HepG2 (cell line): Measurements from ENCODE around the gene CYP27A1. TPM values are rescaled to one million over a fixed set of nuclear protein-coding genes. Genes with fewer than 3 reads are reported as not detected.

Experiments used
- ATF3 ChIP-seq: sonication (generic); formaldehyde crosslinking; IDR thresholded peaks from 2 replicates; pipeline ENCODE4 v1.4.0; 2020; ENCODE audit warnings: missing genetic modification reagents
- FOXP1 ChIP-seq, 2 experiments: fragments of 450-650 bp in 1 of 2; IDR thresholded peaks; 2 replicates each; pipeline ENCODE4 v1.6.1; 2017 to 2018; ENCODE audit warnings: antibody characterized with exemption in 1 of 2
- HCFC1 ChIP-seq: fragments of 150-350 bp; IDR thresholded peaks from 2 replicates; pipeline ENCODE4 v1.6.1; 2014; ENCODE audit warnings: low read depth, low read length
- ISX ChIP-seq: sonication (generic); formaldehyde crosslinking; conservative IDR thresholded peaks from 2 replicates; pipeline ENCODE4 v1.5.0; 2020; ENCODE audit warnings: missing genetic modification reagents
- JUND ChIP-seq: sonication (generic); formaldehyde crosslinking; IDR thresholded peaks from 2 replicates; pipeline ENCODE4 v1.8.0; 2022; ENCODE audit warnings: mild to moderate bottlenecking, missing genetic modification reagents
- KLF11 ChIP-seq: IDR thresholded peaks from 2 replicates; pipeline ENCODE4 v1.6.1; 2016; ENCODE audit warnings: missing compliant biosample characterization
- MBD4 ChIP-seq: IDR thresholded peaks from 2 replicates; pipeline ENCODE4 v1.6.1; 2012; ENCODE audit warnings: low read length, inconsistent platforms, borderline replicate concordance
- NFE2L1 ChIP-seq: sonication (generic); formaldehyde crosslinking; IDR thresholded peaks from 2 replicates; pipeline ENCODE4 v1.4.0; 2020; ENCODE audit warnings: missing genetic modification reagents, mild to moderate bottlenecking, borderline replicate concordance
- NR2F1 ChIP-seq, 2 experiments: fragments of 450-650 bp in 1 of 2; formaldehyde crosslinking in 1 of 2; IDR thresholded peaks; 2 replicates each; pipeline versions ENCODE4 v1.5.0 to v1.6.1; 2016 to 2020; ENCODE audit warnings: mild to moderate bottlenecking in 1 of 2, missing compliant biosample characterization in 1 of 2, missing genetic modification reagents in 1 of 2, moderate library complexity in 1 of 2
- PAX8 ChIP-seq: sonication (generic); formaldehyde crosslinking; IDR thresholded peaks from 2 replicates; pipeline ENCODE4 v1.8.0; 2022; ENCODE audit warnings: mild to moderate bottlenecking, missing genetic modification reagents, borderline replicate concordance
- REXO4 ChIP-seq: sonication (generic); formaldehyde crosslinking; IDR thresholded peaks from 2 replicates; pipeline ENCODE4 v1.8.0; 2022; ENCODE audit warnings: missing genetic modification reagents, mild to moderate bottlenecking, borderline replicate concordance
- SPEN ChIP-seq: sonication (generic); formaldehyde crosslinking; IDR thresholded peaks from 2 replicates; pipeline ENCODE4 v1.5.1; 2020; ENCODE audit warnings: low read depth, mild to moderate bottlenecking, missing genetic modification reagents
- TEAD2 ChIP-seq: sonication (generic); formaldehyde crosslinking; IDR thresholded peaks from 2 replicates; pipeline ENCODE4 v1.9.0; 2021; ENCODE audit warnings: missing genetic modification reagents
- TGIF2 ChIP-seq: IDR thresholded peaks from 2 replicates; pipeline ENCODE4 v1.6.1; 2016; ENCODE audit warnings: control low read depth, missing compliant biosample characterization
- THAP7 ChIP-seq: sonication (generic); formaldehyde crosslinking; IDR thresholded peaks from 2 replicates; pipeline ENCODE4 v1.8.1; 2023; ENCODE audit warnings: mild to moderate bottlenecking, missing genetic modification reagents
- ZBTB33 ChIP-seq: sonication (generic); formaldehyde crosslinking; IDR thresholded peaks from 2 replicates; pipeline ENCODE4 v1.4.0; 2020; ENCODE audit warnings: missing genetic modification reagents
- ZGPAT ChIP-seq: IDR thresholded peaks from 2 replicates; pipeline ENCODE4 v1.6.1; 2016; ENCODE audit warnings: mild to moderate bottlenecking
- ZNF136 ChIP-seq: sonication (generic); formaldehyde crosslinking; IDR thresholded peaks from 2 replicates; pipeline ENCODE4 v1.8.1; 2022; ENCODE audit warnings: low read depth, mild to moderate bottlenecking, moderate library complexity, missing genetic modification reagents
- ZNF18 ChIP-seq: sonication (generic); formaldehyde crosslinking; IDR thresholded peaks from 2 replicates; pipeline ENCODE4 v1.8.0; 2022; ENCODE audit warnings: mild to moderate bottlenecking, missing genetic modification reagents; ENCODE audit not compliant: insufficient replicate concordance
- ZNF343 ChIP-seq: sonication (generic); formaldehyde crosslinking; IDR thresholded peaks from 2 replicates; pipeline ENCODE4 v1.4.0; 2020; ENCODE audit warnings: mild to moderate bottlenecking, missing genetic modification reagents
- ZNF382 ChIP-seq: sonication (generic); formaldehyde crosslinking; IDR thresholded peaks from 2 replicates; pipeline ENCODE4 v1.5.0; 2020; ENCODE audit warnings: missing genetic modification reagents, mild to moderate bottlenecking, borderline replicate concordance
- ZNF446 ChIP-seq: sonication (generic); formaldehyde crosslinking; IDR thresholded peaks from 2 replicates; pipeline ENCODE4 v1.5.0; 2020; ENCODE audit warnings: mild to moderate bottlenecking, missing genetic modification reagents
- ZNF557 ChIP-seq: sonication (generic); formaldehyde crosslinking; IDR thresholded peaks from 2 replicates; pipeline ENCODE4 v1.4.0; 2020; ENCODE audit warnings: missing genetic modification reagents
- ZNF879 ChIP-seq: sonication (generic); formaldehyde crosslinking; IDR thresholded peaks from 2 replicates; pipeline ENCODE4 v1.8.1; 2023; ENCODE audit warnings: missing genetic modification reagents
- polyA plus RNA-seq, 8 experiments: library from polyadenylated mRNA; depleted of rRNA in 3 of 8; stranded (reverse) in 7 of 8; unstranded in 1 of 8; fragments of >200 nt; fragmentation: Illumina TruSeq in 4 of 8; extraction: Trizol in 4 of 8; gene quantifications; 2 replicates each; pipeline versions ENCODE4 v1.2.1 to v1.2.3, GENCODE V29; 2011 to 2016; ENCODE audit warnings: low read depth in 4 of 8, missing spikeins in 1 of 8, mixed read lengths in 1 of 8; ENCODE audit not compliant: insufficient read depth in 1 of 8
- total RNA-seq, 5 experiments: library from RNA; depleted of rRNA; stranded (reverse); fragments of >200 nt; fragmentation: Illumina TruSeq; extraction: Trizol; gene quantifications; 2 replicates each; pipeline ENCODE4 v1.2.3, GENCODE V29; 2016; ENCODE audit warnings: low read depth in 1 of 5

Gene CYP27A1
- total and polyA plus RNA-seq, 2 of the 13 experiments (the other 11 are each of a cell fraction or from before 2014, with no cell fraction given): 157 to 266 TPM

GRCh38 chr2:218733171-218734021 lies 48.6 kb upstream of the CYP27A1 start (continued):
- 0 out of 2 replicates have a peak, but pooled peaks have one; percentile 44 for TF ChIP-seq SPEN
- no peak for TF ChIP-seq ZNF136
- no peak for TF ChIP-seq JUND
- no peak for TF ChIP-seq REXO4 (CRISPR knock-in tag)
- no peak for TF ChIP-seq ZNF382 (CRISPR knock-in tag)
- no peak for TF ChIP-seq NR2F1 (CRISPR knock-in tag; IDR thresholded peaks at IDR 0.05)
- TF ChIP-seq KLF11 (CRISPR knock-in tag): no peak
- TF ChIP-seq MBD4: no peak
- no peak for TF ChIP-seq ISX (CRISPR knock-in tag)
- no peak for TF ChIP-seq NFE2L1 (CRISPR knock-in tag)
- no peak for TF ChIP-seq PAX8 (CRISPR knock-in tag)
- no peak for TF ChIP-seq ZNF18 (CRISPR knock-in tag)
- no peak for TF ChIP-seq ZNF446 (CRISPR knock-in tag)
- peak; percentile 99 for TF ChIP-seq TGIF2
- TF ChIP-seq FOXP1 (IDR thresholded peaks at IDR 0.05): no peak
- TF ChIP-seq FOXP1 (CRISPR knock-in tag; IDR thresholded peaks at IDR 0.05): peak; percentile 93
- no peak for TF ChIP-seq HCFC1
- peak; percentile 58; the same call in 1 of the 2 replicates for TF ChIP-seq ATF3 (CRISPR knock-in tag)
- peak; percentile 71; the same call in 1 of the 2 replicates for TF ChIP-seq ZGPAT (CRISPR knock-in tag)
- no peak for TF ChIP-seq TEAD2
- no peak for TF ChIP-seq THAP7
- TF ChIP-seq ZNF557 (CRISPR knock-in tag): no peak
- TF ChIP-seq ZNF343 (CRISPR knock-in tag): no peak
- no peak for TF ChIP-seq ZNF879
- TF ChIP-seq ZBTB33 (CRISPR knock-in tag): peak; percentile 83
